Pancreas (tissue), 10 donors: ENCODE data around the gene CFAP77. TPM values are rescaled to one million over a fixed set of nuclear protein-coding genes. Genes with fewer than 3 reads are reported as not detected.
"Not testable (repeated sequence)": the region's sequence is repeated elsewhere in the genome, so short reads cannot be mapped to it uniquely, and the experiment has no call there.

Source experiments
- ATAC-seq, 4 donors: fragments of 200-7000 bp; cut with Tn5 transposase; one replicate each; pipeline versions ENCODE4 v1.8.0 to v1.9.1; 2020; ENCODE audit warnings: mild to moderate bottlenecking in 4 of 4, moderate library complexity in 4 of 4
- DNase-seq, 6 donors: peaks; one replicate each; pipeline ENCODE4 v3.0.0-alpha.2; 2020
- FAIRE-seq: peaks from 2 replicates; lab custom pipeline; 2012; peaks lifted over from hg19 to GRCh38; lab: Jason Lieb, UNC
- H3K27ac ChIP-seq, 4 donors: fragments of 200-600 bp; sonication (generic); 1 replicate in 3 of 4; 2 replicates in 1 of 4; pipeline versions ENCODE4 v1.5.0 to v1.8.0; 2020
- H3K27me3 ChIP-seq, 4 donors: fragments of 200-600 bp; one replicate each; pipeline ENCODE4 v1.8.0; 2021
- H3K36me3 ChIP-seq, 3 donors: fragments of 200-600 bp; sonication (generic) in 1 of 3; one replicate each; pipeline versions ENCODE4 v1.5.0 to v1.8.0; 2020 to 2021
- H3K4me1 ChIP-seq, 3 donors: fragments of 200-600 bp; one replicate each; pipeline ENCODE4 v1.8.0; 2021
- H3K4me3 ChIP-seq, 4 donors: fragments of 200-600 bp; sonication (generic) in 2 of 4; one replicate each; pipeline versions ENCODE4 v1.5.0 to v1.8.0; 2020 to 2021
- H3K9me3 ChIP-seq, 4 donors: fragments of 200-600 bp; one replicate each; pipeline ENCODE4 v1.8.0; 2021
- CTCF ChIP-seq, 4 donors: fragments of 200-600 bp; sonication (generic) in 3 of 4; IDR thresholded peaks; one replicate each; pipeline versions ENCODE4 v1.5.0 to v1.8.0; 2021; ENCODE audit warnings: antibody characterized with exemption in 4 of 4
- WGBS, 2 donors: extraction: QIAGEN DNeasy Blood & Tissue Kit; methylation state at CpG; one replicate each; pipeline ENCODE4 v1.1.7; 2013; 5-methylcytosine and 5-hydroxymethylcytosine counted together
- intact Hi-C, 3 donors: fragments of 100-400 bp; cut with DNase I; formaldehyde crosslinking; loops; one replicate each; pipeline versions ENCODE4 v1.11.1 to v1.14.2; 2022
- polyA plus RNA-seq, 2 donors: library from polyadenylated mRNA; stranded (reverse); fragments of 200-250 nt; gene quantifications; one replicate each; pipeline ENCODE4 v1.2.3, GENCODE V29; 2013
- total RNA-seq, 6 donors: library from RNA; stranded (reverse); fragmentation: NEBNext Ultra II Directional in 4 of 6; extraction: Animal tissue kit (Norgen Biotek cat#: 25700) in 4 of 6; gene quantifications; one replicate each; pipeline versions ENCODE4 v1.2.1 to v1.2.4, GENCODE V29; 2021 to 2023
- donor health status: healthy with polysubstance abuse.
- donor health status: DM: no; HTN: no; CAD: no; lungs with moderate emphysema.
- donor health status: DM: no; HTN: no; CAD: no.
- donor health status: control.
- donor health status: control.
- donor health status: Bipolar disorder and iron deficiency.
- donor health status: DM: yes; HTN: yes; CAD: no.
- donor health status: DM: no; HTN: no; CAD: no.
- donor health status: DM: no; HTN: no; CAD: no.
- donor health status: DM: yes; HTN: yes; CAD: no.

The CFAP77 gene
- total and polyA plus RNA-seq, 8 donors, result not detected

GRCh38 chr9:132559711-132560110 is 149.7 kb downstream of the CFAP77 start:
- no peak overlapping the region for H3K4me3 ChIP-seq
- no peaks in the 10 kb centered on the region for H3K9me3 ChIP-seq
- FAIRE-seq (no peak), ATAC-seq (no peak), DNase-seq (no peak)
- TF ChIP-seq CTCF (IDR thresholded peaks at IDR 0.05), result no peak
- WGBS, 2 donors, result 86 to 88% methylated on average over 2 of the region's 2 CpGs
- H3K36me3 ChIP-seq, result no peaks in the 10 kb centered on the region
- H3K27me3 ChIP-seq, result no peaks in the 10 kb centered on the region
- no peak overlapping the region for H3K27ac ChIP-seq
- no peaks in the 10 kb centered on the region for H3K4me1 ChIP-seq
- intact Hi-C loops, result no loop called here

- TF ChIP-seq CTCF (IDR thresholded peaks at IDR 0.05), result no peak
- H3K27me3 ChIP-seq, result no peaks in the 10 kb centered on the region
- H3K4me3 ChIP-seq, result no peak overlapping the region
- WGBS, 2 donors, result 33 to 39% methylated on average over 14 of the region's 14 CpGs
- no peaks in the 10 kb centered on the region for H3K9me3 ChIP-seq
- FAIRE-seq (no peak), DNase-seq (peak in 1 of 6 donors; percentile 20), ATAC-seq (peak in 2 of 4 donors; percentile 25 to 55)
- no peaks in the 10 kb centered on the region for H3K4me1 ChIP-seq
- H3K36me3 ChIP-seq, result no peaks in the 10 kb centered on the region
- no peak overlapping the region for H3K27ac ChIP-seq
- intact Hi-C loops, result no loop called here
These were observed 150.7 kb downstream of the CFAP77 start for GRCh38 chr9:132560616-132561202.

DNA sequence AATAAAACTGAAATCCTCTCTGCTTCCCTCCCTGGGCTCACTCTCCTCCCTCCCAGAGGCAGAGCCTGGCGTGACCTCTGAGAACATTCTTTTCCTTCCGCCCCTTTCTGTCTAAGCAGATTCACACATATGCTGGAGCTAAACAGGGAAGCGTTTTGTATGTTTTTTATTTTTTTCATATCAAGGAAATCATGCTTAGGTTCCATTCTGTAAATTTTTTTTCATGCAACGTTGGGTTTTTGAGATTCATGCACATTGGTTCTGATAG is 152.2 kb downstream of the CFAP77 start:
- DNase-seq, result no peak
- Histone ChIP-seq H3K9me3 (no peaks in the 10 kb centered on the region), H3K4me3 (no peak overlapping the region), H3K4me1 (no peaks in the 10 kb centered on the region), H3K27ac (no peak overlapping the region), H3K36me3 (no peaks in the 10 kb centered on the region), H3K27me3 (no peaks in the 10 kb centered on the region)
- WGBS, 2 donors, result 54 to 60% methylated on average over 4 of the region's 4 CpGs
- intact Hi-C loops, result no loop called here
- no peak for TF ChIP-seq CTCF (IDR thresholded peaks at IDR 0.05)
- no peak for ATAC-seq
- FAIRE-seq, result no peak

- FAIRE-seq (no peak), ATAC-seq (no peak), DNase-seq (peak in 1 of 6 donors; percentile 13)
- 74 to 78% methylated on average over 6 of the region's 6 CpGs for WGBS, 2 donors
- H3K27ac ChIP-seq, result no peak overlapping the region
- H3K36me3 ChIP-seq, result no peaks in the 10 kb centered on the region
- TF ChIP-seq CTCF (IDR thresholded peaks at IDR 0.05), result no peak
- no peaks in the 10 kb centered on the region for H3K4me1 ChIP-seq
- H3K9me3 ChIP-seq, result no peaks in the 10 kb centered on the region
- no peaks in the 10 kb centered on the region for H3K27me3 ChIP-seq
- no peak overlapping the region for H3K4me3 ChIP-seq
- intact Hi-C loops, result no loop called here
These were observed 154.5 kb downstream of the CFAP77 start for GRCh38 chr9:132564526-132564925.

- FAIRE-seq, H3K36me3 ChIP-seq, H3K27me3 ChIP-seq, H3K4me3 ChIP-seq, H3K9me3 ChIP-seq, H3K4me1 ChIP-seq, ATAC-seq, intact Hi-C loops, DNase-seq, H3K27ac ChIP-seq: not testable (repeated sequence)
- WGBS, 2 donors, result 72 to 75% methylated on average over 2 of the region's 2 CpGs
These were observed 158.8 kb downstream of the CFAP77 start for GRCh38 chr9:132568787-132569186.
